C4-2B (cell line): Measurements from ENCODE around the gene CASKIN1.
A peak's percentile ranks its signal among the peaks of the same experiment; 100 is the strongest.

Experiments
- H3K27ac ChIP-seq: fragments of 450-650 bp; 2 replicates; pipeline ENCODE4 v1.5.1; 2017
- ZFX ChIP-seq: fragments of 450-650 bp; IDR thresholded peaks from 2 replicates; pipeline ENCODE4 v1.6.1; 2017
- TF ChIP-seq, protein P1 (sequence below): fragments of 450-650 bp; conservative IDR thresholded peaks from 2 replicates; pipeline ENCODE4 v1.5.1; 2017; ENCODE audit warnings: mild to moderate bottlenecking

The CASKIN1 gene

DNA sequence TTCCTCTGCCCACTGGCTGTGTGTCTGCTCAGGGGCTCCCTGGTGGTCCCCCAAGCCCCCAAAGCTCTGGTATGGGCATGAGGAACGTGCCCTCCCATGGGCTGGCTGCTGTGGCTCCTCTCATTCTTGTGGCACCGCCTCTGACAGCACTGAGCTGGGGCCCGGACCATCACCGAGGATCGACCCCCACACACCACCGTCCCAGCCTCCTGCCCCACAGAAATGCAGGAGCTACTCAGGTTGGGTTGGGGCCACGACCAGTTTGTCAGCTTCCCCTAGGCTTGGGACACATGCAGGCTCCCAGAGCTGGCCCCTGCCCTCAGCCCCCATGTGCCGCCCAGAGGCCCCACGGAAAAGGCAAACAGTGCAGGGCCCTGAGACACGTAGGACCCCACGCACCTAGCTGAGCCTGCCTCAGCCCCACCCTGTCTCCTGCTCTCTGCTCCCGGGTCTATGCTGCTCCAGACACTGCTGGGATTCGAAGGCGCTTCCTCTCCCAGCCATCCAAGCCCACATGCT, 3.3 kb upstream of the CASKIN1 start:
- no peak for TF ChIP-seq ZFX
- TF ChIP-seq, protein P1, sequence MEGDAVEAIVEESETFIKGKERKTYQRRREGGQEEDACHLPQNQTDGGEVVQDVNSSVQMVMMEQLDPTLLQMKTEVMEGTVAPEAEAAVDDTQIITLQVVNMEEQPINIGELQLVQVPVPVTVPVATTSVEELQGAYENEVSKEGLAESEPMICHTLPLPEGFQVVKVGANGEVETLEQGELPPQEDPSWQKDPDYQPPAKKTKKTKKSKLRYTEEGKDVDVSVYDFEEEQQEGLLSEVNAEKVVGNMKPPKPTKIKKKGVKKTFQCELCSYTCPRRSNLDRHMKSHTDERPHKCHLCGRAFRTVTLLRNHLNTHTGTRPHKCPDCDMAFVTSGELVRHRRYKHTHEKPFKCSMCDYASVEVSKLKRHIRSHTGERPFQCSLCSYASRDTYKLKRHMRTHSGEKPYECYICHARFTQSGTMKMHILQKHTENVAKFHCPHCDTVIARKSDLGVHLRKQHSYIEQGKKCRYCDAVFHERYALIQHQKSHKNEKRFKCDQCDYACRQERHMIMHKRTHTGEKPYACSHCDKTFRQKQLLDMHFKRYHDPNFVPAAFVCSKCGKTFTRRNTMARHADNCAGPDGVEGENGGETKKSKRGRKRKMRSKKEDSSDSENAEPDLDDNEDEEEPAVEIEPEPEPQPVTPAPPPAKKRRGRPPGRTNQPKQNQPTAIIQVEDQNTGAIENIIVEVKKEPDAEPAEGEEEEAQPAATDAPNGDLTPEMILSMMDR = no peak
- H3K27ac ChIP-seq = no peak overlapping the region

DNA sequence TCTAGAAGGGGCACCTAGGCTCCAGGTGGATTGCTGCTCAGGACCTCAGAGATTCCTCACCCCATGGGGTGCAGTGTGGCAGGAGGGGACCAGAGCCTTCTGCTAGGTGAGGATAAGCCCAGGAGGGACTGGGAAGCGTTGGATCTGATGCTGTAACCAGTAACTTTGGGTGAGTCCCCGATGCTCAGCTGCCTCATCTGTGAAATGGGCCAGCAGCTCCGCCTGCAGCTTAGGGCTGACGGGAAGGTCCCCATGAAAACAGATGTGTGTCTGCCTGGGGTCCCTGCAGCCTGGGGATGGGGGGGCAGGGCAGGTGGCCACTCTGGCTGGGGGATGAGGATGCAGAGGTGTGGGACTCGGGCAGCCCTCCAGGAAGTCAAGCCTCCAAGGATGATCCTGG, 2.7 kb upstream of the CASKIN1 start:
- TF ChIP-seq ZFX = no peak
- TF ChIP-seq, protein P1 = no peak
- H3K27ac ChIP-seq = no peak overlapping the region

DNA sequence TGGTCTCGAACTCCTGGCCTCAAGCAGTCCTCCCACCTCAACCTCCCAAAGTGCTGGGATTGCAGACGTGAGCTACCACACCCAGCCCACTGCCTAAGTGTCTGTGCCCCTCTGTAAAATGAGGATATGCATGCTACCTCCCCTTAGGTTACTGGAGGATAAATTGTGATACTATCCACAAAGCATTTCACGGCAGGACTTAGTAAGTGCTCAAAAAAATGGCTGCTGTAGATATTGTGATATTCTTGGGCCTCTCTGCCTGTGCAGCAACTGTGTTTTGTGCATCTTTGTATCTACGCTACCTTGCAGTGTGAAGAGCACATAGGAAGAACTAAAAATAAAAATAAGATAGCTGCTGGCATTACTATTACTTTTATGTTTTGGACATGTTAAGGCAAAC, 1.9 kb upstream of the CASKIN1 start:
- no peak overlapping the region for H3K27ac ChIP-seq
- TF ChIP-seq, protein P1 = no peak
- TF ChIP-seq ZFX = no peak

DNA sequence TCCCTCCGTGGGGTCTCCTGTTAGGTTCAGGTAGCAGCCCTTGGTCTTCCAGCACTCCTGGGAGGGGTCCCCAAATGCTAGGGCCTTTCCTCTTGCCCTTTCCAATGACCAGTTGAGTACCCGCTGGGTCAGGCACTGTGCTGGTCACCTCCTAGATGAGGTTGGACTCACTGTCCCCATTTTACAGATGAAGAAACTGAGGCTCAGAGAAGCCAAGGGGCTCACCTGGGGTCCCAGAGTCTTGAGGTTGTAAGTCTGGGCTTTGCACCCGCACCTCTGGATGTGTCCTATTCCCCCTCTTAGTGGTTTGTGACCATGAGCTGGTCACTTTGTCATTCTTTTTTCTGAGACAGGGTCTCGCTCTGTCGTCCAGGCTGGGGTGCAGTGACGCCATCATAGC, 1.4 kb upstream of the CASKIN1 start:
- H3K27ac ChIP-seq = no peak overlapping the region
- no peak for TF ChIP-seq ZFX
- TF ChIP-seq, protein P1 = no peak

DNA sequence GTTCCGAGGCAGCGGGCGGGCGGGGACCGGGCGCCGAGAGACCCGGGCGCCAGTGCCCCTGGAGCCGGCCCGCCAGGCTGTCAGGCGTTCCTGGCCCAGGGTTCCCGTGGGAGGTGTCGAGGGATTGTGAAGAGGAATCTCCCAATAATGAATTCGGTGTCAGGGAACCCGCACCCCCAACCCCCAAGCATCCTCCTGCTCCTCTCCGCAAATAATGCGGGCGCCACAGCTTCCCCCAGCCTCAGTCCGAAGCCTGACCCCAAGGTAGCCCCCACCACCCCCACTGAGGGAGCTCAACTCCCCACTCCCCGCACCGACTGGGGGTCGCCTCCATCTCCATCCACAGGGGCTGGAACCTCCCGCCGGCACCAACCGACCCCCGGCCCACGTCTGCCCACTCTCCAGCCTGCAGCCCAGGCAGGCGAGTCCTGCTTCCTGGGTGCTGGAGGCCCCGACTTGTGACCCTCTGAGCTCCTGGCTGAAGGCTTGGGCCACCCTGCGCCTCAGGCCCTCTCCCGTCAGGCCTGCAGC, 641 bp upstream of the CASKIN1 start:
- TF ChIP-seq, protein P1 = no peak
- no peak for TF ChIP-seq ZFX
- H3K27ac ChIP-seq = no peak overlapping the region

DNA sequence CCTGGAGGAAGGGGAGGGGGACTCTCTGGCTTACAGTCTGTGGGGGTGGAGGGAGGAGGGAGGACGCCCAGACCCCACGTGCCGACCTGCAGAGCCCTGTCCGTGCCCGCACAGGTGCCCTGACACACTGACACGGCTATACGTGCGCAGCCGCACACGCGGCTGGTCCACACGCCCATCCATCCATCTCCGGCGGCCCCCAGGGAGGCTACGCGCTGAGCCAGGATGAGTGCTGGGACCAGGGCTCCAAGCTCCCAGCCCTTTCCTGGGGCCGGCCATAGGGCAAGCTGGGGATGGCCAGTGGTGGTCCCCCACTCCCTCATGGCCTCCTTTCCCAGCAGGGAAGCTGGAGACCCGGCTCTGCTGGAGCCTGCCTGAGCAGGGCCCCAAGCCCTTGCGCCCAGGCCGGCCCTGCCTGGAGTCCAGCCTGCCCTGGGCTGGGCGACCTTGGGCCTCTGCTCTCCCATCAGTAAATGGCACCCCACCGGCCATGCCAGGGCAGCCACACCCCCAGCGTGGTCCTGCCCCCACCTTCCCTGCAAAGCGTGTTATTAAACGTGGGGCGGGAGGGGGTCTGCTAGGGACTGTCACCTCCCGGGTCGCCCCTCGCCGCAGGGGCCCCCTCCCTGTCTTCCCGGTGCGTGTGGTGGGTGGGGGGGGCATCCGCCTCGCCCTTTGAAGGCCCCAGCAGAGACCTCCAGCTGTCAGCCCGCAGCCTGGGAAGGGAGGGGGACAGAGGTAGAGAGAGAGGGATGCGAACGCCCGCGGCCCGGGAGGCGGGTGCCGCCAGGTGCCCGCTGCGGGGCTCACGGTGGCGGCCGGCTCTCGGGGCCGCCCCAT, 863 bp downstream of the CASKIN1 start:
- no peak overlapping the region for H3K27ac ChIP-seq
- TF ChIP-seq, protein P1 = no peak
- TF ChIP-seq ZFX = no peak

DNA sequence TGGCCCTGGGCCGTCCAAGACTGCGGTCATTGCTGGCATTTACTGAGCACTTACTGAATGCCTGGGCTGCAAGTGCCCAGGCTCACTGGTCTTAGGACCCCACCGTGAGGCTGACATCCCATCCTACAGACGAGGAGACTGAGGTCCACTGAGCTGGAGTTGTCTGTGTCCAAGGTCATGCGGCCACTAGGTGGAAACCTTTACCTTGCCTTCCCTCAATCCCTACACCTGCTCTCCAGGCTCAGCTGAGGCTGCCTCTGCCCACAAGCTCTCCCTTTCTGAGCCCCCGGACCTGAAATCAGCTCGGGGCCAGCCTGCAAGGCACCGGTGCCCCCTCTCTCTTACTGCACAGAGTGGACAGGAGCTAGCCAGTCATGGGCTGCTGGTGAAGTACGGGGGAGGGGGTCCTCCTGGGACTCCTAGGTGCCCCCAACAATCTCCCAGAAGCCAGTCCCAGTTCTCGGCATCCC, 1.5 kb downstream of the CASKIN1 start:
- TF ChIP-seq ZFX = no peak
- TF ChIP-seq, protein P1 = peak; percentile 79
- H3K27ac ChIP-seq = no peak overlapping the region
